ENCODE data around the gene TRA2A.
"Not testable (repeated sequence)": the region's sequence is repeated elsewhere in the genome, so short reads cannot be mapped to it uniquely, and the experiment has no call there.

TRA2A gene

GRCh38 chr7:23531794-23532489 is at the start of gene TRA2A:
TSS of gene TRA2A (minus strand) at chr7:23531981. CDS start at chr7:23531824, 157 bp downstream.
- DNase-seq, result peak; percentile 67

- no peak for DNase-seq
Measured at GRCh38 chr7:23570592-23571200, 38.9 kb upstream of the TRA2A start.

GRCh38 chr7:23558303-23558702 is 26.5 kb upstream of the TRA2A start:
- no peak for DNase-seq

GRCh38 chr7:23547662-23548061 is 15.9 kb upstream of the TRA2A start:
- no peak for DNase-seq

- DNase-seq, result no peak
Measured at GRCh38 chr7:23546897-23547572, 15.3 kb upstream of the TRA2A start.

- no peak for DNase-seq
Measured at GRCh38 chr7:23545493-23545892, 13.7 kb upstream of the TRA2A start.

GRCh38 chr7:23544913-23545354 is 13.2 kb upstream of the TRA2A start:
- no peak for DNase-seq

- no peak for DNase-seq
Measured at GRCh38 chr7:23542752-23543151, 11.0 kb upstream of the TRA2A start.

GRCh38 chr7:23539494-23539907 is 7.7 kb upstream of the TRA2A start:
- no peak for DNase-seq

- no peak for DNase-seq
Measured at GRCh38 chr7:23538301-23538700, 6.5 kb upstream of the TRA2A start.

- no peak for DNase-seq
Measured at GRCh38 chr7:23533238-23533604, 1.4 kb upstream of the TRA2A start.

GRCh38 chr7:23532490-23533237 is 883 bp upstream of the TRA2A start:
- DNase-seq, result no peak

GRCh38 chr7:23531050-23531793 is 559 bp downstream of the TRA2A start:
- no peak for DNase-seq

GRCh38 chr7:23530405-23530804 is 1.4 kb downstream of the TRA2A start:
- no peak for DNase-seq

GRCh38 chr7:23529262-23529859 is 2.4 kb downstream of the TRA2A start:
- DNase-seq, result no peak

GRCh38 chr7:23525611-23526010 is 6.2 kb downstream of the TRA2A start:
- DNase-seq, result not testable (repeated sequence)

GRCh38 chr7:23524473-23524872 is 7.3 kb downstream of the TRA2A start:
- DNase-seq, result no peak

- DNase-seq, result no peak
Measured at GRCh38 chr7:23523486-23524075, 8.2 kb downstream of the TRA2A start.

GRCh38 chr7:23520582-23520981 is 11.2 kb downstream of the TRA2A start:
- no peak for DNase-seq

GRCh38 chr7:23514755-23515154 is 17.0 kb downstream of the TRA2A start:
- no peak for DNase-seq

- DNase-seq, result not testable (repeated sequence)
Measured at GRCh38 chr7:23513746-23514145, 18.0 kb downstream of the TRA2A start.

GRCh38 chr7:23494009-23494408 is 37.8 kb downstream of the TRA2A start:
- DNase-seq, result no peak
